DMS79 (cell line): ENCODE measurements around the gene KRTAP5-9.
"Not testable (repeated sequence)": the region's sequence is repeated elsewhere in the genome, so short reads cannot be mapped to it uniquely, and the experiment has no call there.

ENCODE experiments used
- DNase-seq: peaks from one replicate; lab custom pipeline; 2025; lab: John Stamatoyannopoulos, UW

The KRTAP5-9 gene

GRCh38 chr11:71585673-71586072, 37.5 kb downstream of the KRTAP5-9 start:
- DNase-seq: not testable (repeated sequence)

GRCh38 chr11:71588314-71588713, 40.1 kb downstream of the KRTAP5-9 start:
- DNase-seq: not testable (repeated sequence)

GRCh38 chr11:71588822-71589545, 40.8 kb downstream of the KRTAP5-9 start:
- not testable (repeated sequence) for DNase-seq

- DNase-seq: not testable (repeated sequence)
Observed at GRCh38 chr11:71589546-71589920, 41.3 kb downstream of the KRTAP5-9 start.
